Superior temporal gyrus (tissue), 1 donor: ENCODE measurements around the gene AP2B1.
A peak's percentile ranks its signal among the peaks of the same experiment; 100 is the strongest.
"Not testable (repeated sequence)": the region's sequence is repeated elsewhere in the genome, so short reads cannot be mapped to it uniquely, and the experiment has no call there.

ENCODE experiments used
- DNase-seq: peaks from one replicate; pipeline ENCODE4 v3.0.0-alpha.2; 2016; ENCODE audit errors: extremely low spot score

AP2B1 gene

DNA sequence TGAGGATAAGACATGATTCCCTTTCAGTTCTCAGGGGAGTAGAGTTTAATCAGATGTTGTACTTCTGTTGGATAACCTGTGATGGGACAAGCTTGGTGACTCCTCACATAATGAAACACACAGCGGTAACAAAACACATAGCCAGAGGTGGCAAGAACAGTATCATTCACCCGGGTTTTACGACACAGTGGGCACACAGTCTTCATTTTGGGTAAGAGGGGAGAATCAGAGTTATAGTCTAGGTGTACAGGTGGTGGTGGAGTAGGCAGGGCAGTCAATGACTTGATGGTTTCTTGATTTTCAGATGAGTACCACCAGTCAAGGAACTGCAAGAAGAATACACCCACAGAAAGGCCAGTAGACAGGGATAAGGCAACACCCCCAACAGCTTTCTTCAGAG lies 11.4 kb upstream of the AP2B1 start:
- DNase-seq, result no peak

DNA sequence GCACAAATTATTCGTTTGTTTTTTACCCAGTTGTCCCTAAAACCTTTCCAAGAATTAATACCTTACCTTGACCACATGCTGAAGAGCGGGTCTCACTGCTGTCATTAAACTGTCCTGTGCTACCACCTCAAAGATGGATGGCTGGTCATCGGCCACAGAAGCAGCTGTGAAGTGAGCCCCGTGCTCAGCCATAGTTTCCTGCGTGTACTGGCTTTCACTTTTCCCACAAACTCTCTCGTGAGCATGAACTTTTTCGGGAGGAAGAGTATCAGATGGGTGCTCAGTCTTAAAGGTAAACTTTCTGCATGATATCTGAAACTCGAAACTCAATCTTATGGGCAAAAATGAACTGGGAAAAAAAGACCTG lies 9.3 kb upstream of the AP2B1 start:
- DNase-seq, result no peak

DNA sequence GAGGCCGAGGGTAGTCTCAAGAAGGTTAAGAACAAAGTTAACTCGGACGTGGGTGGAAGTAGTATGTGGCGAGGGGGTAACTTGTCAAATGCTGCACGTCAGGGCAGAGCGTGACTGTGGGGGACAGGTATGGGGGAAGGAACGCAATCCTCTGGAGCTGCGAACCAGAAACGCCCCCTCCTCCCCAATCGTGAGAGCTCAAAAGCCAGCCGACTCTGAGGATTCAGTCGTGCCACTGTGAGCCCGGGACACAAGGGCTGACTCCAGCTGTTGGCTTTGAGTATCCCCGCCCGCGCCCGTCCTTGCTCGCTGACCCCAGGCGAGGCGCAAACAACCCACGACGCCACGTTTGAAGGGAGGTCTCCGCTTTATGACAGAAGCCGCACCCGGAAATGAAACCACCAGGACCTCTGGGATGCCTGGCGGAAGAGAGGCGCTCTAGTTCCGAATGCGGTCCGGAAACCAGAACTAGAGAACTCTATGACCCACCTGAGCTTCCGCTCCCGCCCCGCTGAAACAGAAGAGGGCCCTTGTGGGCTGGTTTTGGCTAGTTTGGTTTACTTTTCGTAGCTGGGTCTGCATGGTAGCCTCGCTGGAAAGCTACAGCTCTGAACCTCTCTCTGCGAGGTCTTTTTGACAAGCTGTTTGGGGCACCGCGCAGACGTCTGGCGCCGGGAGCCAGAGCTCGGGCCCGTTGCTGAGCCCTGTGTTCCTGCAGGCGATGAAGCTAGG lies 8.8 kb upstream of the AP2B1 start, which contains the start of gene PEX12:
Gene PEX12 (minus strand): TSS at position 375 of the 732 bp plus-strand sequence. CDS start 550 bp downstream, outside the sequence.
- peak; percentile 98 for DNase-seq

DNA sequence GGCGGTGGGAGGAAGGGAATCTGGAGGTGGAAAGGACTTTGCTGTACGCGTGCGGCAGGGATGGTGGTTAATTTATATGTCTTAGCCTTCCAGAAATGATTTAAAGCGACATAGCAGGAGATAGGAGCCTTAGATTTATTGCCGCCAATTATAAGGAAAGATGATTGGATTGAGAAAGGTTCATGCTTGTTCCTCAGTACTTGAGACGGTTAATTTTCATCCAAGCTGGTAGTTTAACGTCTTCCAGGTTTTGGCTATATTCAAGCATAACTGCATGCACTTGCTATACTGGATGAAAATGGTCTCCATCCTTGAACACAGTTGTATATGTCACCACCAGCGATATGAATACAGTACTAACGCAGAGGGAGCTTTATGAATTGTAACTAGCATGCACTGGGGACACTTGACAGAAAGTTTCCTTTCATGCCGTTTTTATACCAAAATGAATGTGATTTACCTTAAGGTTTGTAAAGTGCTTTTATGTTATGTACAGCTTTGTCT lies 8.1 kb upstream of the AP2B1 start:
- DNase-seq, result peak; percentile 38

DNA sequence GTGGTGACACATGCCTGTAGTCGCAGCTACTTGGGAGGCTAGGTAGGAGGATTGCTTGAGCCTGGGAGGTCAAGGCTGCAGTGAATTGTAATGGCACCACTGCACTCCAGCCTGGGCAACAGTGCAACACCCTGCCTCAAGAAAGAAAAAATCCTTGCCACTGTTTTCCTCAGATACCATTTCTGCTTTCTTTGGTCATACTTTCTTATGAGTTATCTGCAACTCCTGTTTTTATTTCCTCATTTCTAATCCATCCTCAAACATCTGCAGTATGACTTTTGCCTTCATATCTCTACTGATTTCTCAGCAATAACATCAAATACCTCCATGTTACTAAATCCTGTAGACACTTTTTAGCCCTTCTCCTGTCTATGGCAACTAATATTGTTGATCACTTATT lies 3.1 kb upstream of the AP2B1 start:
- no peak for DNase-seq

DNA sequence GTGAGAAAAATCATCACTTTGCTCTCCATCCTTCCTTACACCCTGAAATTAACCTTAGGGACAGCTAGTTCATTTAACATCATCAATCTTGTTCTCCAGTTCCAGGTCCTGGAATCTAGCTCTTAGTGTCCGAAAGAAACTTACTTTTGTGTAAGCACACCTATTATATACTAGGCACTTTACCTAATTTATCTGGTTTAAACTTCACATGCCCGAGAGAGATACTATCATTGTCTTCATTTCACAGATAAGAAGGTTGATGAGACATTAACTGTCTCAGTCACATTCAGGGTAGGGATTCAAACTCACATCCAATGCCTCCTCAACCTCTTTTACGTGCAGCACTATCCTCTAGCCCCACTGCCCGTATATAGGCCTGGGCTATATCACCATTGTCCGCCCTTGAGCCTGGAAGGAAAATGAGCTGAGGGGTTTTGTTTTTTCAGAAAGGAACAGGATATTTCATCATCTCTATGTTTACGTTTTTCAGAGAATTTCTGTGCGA lies 501 bp upstream of the AP2B1 start:
- DNase-seq, result no peak

DNA sequence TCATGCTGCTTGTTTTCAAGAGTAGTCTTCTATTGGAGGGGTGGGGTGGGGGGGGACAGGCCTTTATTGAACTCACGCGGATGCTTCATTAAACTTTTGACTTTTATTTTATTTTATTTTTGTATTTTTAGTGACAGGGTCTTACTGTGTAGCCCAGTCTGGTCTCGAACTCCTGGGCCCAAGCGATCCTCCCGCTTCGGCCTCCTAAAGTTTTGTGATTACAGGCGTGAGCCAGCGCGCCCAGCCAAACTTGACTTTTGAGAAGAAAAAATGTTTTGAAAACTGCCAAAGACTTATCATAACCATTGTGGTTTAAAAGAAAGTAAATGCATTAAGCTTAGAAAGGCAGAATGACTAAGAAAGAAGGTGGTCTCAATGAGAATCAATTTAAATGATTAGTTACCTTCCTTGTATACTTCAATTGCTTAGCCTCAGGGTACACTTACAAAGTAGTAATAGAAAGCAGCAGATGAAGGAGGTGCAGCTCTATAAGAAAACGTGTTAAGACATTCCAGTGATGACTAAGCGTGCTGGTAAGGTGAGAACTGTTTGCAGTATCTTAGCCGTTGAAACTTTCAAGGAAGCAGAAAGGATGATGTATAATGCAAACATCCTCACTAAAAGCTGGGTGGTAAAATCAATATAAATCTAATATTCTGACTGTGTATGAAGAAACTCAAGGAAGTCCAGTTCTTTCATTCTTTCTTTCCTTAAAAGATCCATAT lies 1.2 kb downstream of the AP2B1 start:
- DNase-seq, result no peak

DNA sequence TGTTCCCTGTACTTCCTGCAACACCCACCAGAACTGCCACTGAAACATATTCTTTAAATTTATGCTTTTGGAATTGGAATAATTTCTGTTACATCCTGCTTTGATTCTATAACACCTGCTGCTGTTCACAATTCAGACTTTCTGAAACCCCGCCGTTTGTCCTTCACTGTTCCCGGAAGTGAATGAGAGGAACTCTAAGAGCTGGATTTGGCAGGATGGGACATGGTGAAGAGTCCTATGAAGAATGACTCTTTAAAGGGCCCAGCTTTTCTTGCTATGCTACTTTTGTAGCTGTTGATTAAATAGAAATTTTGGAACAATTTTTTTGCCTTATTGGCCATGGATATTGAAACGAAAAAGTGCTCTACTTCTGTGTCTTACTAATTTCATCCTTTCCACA lies 8.9 kb downstream of the AP2B1 start:
- DNase-seq, result no peak

DNA sequence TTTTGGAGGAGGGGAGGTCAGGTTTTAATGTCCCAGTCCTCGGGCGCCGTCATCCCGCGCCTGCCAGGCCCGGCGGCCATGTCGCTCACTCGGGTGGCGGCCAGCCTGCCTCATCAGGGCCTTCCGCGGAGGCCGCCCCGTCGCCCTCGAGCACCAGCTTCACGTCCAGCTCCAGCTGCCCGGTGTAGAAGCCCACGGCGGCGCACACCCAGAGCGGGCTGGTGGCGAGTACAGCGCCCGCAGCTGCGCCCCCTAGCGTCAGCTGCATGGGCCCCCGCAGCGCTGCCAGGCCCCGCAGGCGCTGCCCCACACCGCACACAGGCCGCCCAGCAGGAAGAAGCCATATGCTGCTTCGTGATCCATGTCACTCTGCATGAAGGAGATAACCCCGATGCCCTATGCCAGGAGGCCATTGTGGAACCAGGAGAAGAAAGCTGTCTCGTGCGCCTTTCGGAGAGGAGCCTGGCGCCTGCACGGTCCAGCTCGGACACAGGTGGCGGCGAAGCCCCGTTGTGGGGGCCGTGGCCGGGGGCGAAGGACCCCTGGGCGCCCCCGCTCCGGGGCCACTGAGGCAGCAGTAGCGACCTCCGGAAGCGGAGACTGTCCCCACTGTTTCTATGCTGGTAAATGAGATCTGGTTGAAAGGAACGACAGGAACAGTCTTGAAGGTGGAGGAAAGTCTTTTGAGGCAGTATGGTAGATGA lies 9.6 kb downstream of the AP2B1 start:
- no peak for DNase-seq

DNA sequence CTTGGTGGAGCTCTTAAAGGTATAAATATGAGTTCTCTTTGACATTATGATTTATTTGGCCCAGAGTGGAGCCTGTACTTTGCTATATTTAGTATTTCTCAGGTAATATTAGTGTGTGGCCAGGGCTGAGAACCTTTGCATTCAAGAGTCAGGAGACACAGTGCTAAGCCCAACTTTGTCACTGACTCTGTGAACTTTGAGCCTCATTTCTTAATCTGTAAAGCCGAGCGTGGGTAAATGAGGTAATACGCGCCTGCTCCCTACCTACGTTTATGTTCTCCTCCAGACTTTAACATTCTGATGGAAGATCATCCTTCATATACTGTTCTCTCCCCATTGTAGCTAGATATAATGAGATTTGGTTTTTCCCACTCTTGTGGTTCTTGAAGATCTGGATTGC lies 10.5 kb downstream of the AP2B1 start:
- no peak for DNase-seq

DNA sequence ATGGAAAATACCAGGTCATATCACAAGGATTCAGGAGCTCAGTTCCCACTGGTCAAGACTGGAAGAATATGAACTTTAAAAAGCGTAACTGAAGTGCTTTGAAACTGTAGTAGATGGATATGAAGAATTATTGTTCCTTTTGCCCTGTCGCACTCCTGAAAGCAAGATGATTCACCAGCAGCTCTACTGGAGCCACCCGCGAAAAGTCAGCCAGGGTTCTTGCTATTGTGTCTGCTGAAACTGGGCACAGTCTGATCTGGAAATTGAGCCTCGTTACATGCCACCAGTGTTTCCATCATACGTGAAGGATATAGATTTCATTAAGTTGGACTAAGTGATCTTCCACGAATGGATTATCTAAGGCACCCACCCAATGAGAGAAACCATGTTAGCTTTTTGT lies 16.6 kb downstream of the AP2B1 start:
- no peak for DNase-seq

DNA sequence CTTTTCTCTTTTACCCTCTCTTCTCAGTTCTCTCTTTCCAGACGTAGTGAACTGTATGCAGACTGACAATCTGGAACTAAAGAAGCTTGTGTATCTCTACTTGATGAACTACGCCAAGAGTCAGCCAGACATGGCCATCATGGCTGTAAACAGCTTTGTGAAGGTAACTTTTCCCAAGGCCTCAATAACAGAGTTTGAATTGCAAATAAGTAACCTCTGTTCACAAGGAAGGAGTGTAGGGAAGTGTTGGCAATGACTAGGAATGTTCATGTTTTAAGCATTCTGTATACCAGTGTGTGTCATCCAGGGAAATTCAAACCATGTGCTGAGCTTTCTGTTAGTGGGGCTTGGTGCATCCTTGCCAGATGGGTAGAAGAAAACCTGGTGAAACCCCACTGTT lies 18.6 kb downstream of the AP2B1 start:
- DNase-seq, result no peak

DNA sequence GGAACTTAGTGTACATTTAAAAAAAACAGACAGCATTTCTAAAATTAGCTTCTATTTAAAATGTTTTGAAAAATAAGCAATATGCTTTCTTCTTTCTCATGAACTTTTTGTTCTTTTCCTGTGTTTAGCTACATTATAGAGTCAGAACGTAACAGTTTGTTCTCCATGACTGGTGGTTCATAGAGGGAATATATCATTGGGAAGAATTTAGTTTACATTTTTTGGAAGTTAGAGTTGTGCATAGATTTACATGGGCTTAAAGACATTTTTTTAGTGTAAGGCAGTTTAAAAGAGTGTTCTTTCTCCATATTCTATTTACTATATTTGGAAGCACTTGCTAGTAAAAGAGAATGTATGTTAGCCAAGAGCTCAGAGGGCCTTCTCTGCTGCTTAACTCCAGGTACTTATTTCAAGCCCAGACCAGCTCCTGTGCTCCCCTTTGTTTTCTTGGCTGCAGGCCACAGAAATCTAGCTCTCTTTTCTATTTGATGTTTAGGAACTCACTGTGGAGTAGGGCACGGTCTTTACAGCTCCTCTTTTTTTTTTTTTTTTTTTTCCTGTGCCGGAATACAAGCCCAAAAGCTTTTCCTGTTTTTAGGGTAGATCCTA lies 20.2 kb downstream of the AP2B1 start:
- DNase-seq, result no peak

DNA sequence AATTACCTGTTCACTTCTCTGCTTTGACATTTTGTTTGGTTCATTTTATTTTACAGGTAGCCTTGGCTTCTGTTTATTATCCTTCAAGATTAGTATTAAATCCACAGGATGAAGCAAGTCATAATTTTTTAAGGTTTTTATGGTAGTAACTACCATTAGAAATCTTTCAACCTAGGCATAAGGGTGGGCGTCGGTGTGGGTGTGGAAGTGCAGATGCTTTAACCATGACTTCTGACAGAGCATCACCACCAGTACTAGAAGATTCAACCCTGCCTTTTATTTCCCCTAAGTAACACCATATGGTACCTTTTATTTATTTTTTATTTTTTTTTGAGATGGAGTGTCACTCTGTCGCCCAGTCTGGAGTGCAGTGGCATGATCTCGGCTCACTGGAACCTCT lies 22.7 kb downstream of the AP2B1 start:
- no peak for DNase-seq

DNA sequence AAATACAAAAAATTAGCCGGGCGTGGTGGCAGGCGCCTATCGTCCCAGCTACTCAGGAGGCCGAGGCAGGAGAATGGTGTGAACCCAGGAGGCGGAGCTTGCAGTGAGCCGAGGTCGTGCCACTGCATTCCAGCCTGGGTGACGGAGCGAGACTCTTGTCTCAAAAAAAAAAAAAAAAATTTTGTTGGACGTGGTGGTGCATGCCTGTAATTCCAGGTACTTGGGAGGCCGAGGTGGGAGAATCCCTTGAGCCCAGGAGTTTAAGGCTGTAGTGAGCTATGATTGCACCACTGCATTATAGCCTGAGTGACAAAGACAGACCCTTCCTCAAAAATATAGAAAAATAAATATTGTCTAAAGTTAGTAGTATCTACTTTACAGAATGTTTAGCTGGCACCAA lies 23.6 kb downstream of the AP2B1 start:
- not testable (repeated sequence) for DNase-seq

DNA sequence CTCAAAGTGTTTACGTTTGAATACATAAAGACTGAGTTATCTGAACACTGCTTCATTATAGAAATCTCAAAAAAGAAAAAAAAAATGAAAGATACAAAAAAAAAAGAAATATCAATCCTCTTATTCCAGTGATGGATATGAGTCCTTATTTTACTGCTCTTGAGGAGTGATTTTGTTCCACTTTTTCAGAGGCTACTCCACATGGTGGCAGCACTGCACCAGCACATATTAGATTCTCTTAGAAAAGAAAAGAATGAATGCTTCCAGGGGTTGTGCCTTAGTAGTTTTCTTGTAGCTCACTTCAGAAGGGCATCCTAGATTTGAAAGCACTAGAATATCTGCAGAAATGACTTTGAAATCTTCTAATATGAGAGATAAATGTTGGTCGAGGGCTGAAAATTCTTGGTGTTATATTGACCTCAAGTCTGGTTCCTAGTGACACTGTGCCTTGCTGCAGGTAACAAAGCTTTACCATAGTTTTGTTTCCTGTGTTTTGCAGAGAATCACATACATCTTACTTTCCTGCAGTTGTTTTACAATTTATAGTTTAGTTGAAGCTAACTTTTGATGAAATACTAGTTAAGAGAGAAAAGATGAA lies 25.9 kb downstream of the AP2B1 start:
- DNase-seq, result peak; percentile 81

DNA sequence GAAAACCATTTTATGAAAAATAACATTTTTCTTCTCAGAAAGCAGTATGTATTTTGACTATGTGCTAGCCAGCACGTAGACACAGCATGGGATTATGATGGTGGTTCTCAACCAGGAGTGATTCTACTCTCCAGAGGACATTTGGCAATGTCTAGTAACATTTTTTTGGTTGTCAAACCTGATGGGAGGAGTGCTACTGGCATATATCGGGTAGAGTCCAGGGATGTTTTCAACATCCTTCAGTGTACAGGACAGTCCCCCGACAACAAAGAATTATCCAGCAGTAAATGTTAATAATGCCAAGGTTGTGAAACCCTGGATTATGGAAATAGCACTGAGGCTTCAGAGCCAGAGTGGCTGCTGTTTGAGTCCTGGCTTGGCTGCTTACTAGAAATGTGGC lies 27.7 kb downstream of the AP2B1 start:
- no peak for DNase-seq

DNA sequence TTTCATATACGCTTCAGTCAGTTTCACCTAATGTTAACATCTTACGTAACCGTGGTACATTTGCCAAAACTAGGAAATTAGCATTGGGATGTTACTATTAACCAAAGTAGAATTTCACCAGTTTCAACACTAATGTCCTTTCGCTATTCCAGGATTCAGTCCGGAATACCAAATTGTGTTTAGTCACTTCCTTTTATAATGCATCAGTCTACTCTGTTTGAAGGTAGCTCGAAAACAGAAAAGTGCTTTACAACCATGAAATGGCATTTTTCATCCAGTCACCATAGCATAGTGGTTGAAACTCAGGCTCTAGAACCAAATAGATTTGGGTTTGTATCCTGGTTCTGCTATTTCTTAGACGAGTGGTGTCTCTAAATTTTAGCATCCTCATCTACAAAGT lies 29.4 kb downstream of the AP2B1 start:
- DNase-seq, result no peak

DNA sequence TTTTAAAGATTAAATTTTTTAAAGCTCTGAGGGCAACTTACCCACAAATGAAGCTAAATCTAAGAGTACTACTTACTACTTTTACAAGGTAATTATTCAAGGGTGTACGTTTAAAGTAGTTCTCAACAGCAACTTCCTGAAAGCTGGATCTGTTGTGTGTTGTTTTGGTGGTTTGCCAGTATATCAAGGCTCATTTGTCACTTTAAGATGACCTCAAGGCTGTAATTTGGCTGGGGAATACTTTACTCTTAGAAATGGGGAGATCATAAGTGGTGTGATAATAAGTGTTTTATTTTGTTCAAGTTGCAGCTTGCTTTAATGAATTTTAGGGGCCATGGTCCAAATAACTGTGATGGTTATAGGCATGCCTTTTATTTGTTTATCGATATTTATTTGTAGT lies 30.4 kb downstream of the AP2B1 start:
- DNase-seq, result no peak

DNA sequence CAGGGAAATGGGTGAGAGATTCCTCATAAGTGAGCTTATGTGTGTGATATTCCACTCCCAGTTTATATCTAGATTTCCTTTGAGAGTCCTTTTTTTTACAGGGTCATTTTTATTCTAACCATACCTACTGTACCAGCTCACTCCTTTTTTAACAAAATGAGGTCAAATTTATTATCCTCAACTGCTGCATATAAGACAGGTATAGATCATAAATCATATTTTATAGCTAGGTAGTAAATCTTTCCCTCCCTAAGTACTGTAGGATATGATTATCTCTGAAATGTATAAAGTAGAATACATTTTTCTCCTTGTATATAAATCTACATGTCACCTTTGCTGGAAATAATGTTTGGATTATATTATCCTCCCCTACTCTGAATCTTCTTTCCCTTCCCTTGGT lies 31.5 kb downstream of the AP2B1 start:
- DNase-seq, result no peak

DNA sequence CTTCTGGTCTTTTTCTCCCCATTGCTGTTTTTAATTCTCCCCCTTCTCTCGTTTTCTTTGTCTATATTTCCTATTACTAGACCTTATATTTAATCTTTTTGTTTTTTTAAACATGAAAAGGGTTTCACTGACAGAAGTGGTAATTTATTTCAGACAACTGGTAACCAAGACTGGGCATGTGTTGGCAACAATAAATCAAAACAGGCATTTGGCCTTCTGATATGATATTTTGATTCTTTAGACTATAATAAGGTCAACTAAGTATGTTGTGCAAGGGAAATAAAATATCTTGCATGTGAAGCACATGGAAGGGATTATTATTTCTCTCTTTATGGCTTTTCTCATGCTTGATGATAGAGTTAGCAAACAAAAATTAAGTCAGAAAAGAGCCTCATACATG lies 34.6 kb downstream of the AP2B1 start:
- DNase-seq, result no peak

DNA sequence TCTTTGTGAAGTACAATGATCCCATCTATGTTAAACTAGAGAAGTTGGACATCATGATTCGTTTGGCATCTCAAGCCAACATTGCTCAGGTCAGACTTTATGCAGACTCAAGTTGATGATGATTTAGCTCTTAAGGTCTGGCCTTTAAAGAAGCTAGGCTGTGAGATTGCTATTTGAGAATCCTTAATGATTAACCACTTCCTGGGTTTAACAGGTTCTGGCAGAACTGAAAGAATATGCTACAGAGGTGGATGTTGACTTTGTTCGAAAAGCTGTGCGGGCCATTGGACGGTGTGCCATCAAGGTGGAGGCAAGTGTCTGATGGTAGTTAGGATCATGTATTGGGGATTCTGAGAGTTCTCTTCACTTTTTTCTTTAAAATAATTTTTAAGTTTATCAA lies 40.3 kb downstream of the AP2B1 start:
- no peak for DNase-seq
